MG63 (cell line): ENCODE measurements around the gene FFAR3. TPM values are rescaled to one million over a fixed set of nuclear protein-coding genes. Genes with fewer than 3 reads are reported as not detected.

Source experiments
- DNase-seq: peaks from one replicate; pipeline ENCODE4 v3.0.0-alpha.2; 2020
- H3K27me3 ChIP-seq: fragments of 250-450 bp; sonication (Bioruptor Pico); 2 replicates; pipeline ENCODE4 v1.5.1; 2020; ENCODE audit warnings: mild to moderate bottlenecking, moderate library complexity
- H3K36me3 ChIP-seq: fragments of 250-450 bp; sonication (Bioruptor Pico); 2 replicates; pipeline ENCODE4 v1.5.1; 2020; ENCODE audit warnings: mild to moderate bottlenecking, moderate library complexity
- H3K4me3 ChIP-seq: fragments of 250-450 bp; sonication (Bioruptor Pico); 2 replicates; pipeline ENCODE4 v1.5.1; 2020; ENCODE audit warnings: mild to moderate bottlenecking, moderate library complexity
- H3K9me3 ChIP-seq: fragments of 250-450 bp; sonication (Bioruptor Pico); 2 replicates; pipeline ENCODE4 v1.5.1; 2020; ENCODE audit warnings: mild to moderate bottlenecking, moderate library complexity
- total RNA-seq: library from RNA; depleted of rRNA; stranded (reverse); fragments of >200 nt; shearing (Covaris generic); gene quantifications from 2 replicates; pipeline ENCODE4 v1.2.3, GENCODE V29; 2014; ENCODE audit warnings: low replicate concordance

The FFAR3 gene
- total RNA-seq, 1 experiment from 2014 or later: not detected

DNA sequence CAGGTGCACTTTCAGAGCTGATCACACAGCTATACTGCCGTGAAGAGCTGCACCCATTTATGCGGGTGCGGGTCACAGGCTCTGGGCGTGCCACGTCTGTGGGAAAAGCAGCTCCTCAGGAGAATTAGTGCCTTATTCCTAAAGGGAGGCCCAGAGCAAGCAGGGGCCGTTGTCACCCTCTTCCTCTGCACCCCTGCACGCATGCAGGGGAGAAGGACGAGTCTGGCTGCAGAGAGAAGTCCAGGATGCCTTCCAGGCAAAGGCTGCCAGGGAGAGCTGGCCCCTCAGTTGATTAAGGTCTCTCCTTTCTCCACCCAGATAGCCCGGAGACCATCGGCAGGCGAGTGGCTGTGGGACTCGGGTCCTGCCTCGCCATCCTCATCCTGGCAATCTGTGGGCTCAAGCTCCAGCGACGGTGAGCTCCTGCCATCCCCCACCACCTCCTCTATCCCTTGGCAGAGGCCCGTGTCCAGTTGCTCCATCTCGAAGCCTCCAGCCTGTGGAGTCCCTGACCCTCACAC lies 13.7 kb upstream of the FFAR3 start:
- Histone ChIP-seq H3K27me3 (peaks cover 20% of the 10 kb centered on the region), H3K9me3 (no peaks in the 10 kb centered on the region), H3K36me3 (no peaks in the 10 kb centered on the region), H3K4me3 (no peak overlapping the region)
- no peak for DNase-seq

GRCh38 chr19:35345671-35346111 lies 12.6 kb upstream of the FFAR3 start:
- Histone ChIP-seq H3K9me3 (no peaks in the 10 kb centered on the region), H3K4me3 (no peak overlapping the region), H3K36me3 (no peaks in the 10 kb centered on the region), H3K27me3 (peaks cover 20% of the 10 kb centered on the region)
- DNase-seq: no peak

DNA sequence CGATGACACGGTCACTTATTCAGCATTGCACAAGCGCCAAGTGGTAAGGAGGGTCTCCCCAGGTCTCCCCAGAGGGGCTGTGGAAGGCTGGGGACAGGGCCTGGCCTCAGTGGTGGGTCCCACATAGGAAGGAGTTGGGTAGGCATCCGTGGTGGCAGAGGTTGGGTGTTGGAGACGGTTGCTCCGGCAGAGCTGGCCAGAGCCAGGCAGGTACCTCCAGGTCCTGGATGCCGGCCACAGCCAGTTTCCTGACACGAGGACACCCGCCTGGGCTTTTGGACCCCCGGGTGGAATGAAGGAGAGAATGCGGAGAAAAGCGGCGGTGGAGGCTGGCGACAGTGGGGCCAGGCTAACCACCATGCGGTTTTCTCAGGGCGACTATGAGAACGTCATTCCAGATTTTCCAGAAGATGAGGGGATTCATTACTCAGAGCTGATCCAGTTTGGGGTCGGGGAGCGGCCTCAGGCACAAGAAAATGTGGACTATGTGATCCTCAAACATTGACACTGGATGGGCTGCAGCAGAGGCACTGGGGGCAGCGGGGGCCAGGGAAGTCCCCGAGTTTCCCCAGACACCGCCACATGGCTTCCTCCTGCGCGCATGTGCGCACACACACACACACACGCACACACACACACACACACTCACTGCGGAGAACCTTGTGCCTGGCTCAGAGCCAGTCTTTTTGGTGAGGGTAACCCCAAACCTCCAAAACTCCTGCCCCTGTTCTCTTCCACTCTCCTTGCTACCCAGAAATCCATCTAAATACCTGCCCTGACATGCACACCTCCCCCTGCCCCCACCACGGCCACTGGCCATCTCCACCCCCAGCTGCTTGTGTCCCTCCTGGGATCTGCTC lies 11.8 kb upstream of the FFAR3 start:
- Histone ChIP-seq H3K9me3 (no peaks in the 10 kb centered on the region), H3K27me3 (peaks cover 20% of the 10 kb centered on the region), H3K36me3 (no peaks in the 10 kb centered on the region), H3K4me3 (no peak overlapping the region)
- DNase-seq: no peak

DNA sequence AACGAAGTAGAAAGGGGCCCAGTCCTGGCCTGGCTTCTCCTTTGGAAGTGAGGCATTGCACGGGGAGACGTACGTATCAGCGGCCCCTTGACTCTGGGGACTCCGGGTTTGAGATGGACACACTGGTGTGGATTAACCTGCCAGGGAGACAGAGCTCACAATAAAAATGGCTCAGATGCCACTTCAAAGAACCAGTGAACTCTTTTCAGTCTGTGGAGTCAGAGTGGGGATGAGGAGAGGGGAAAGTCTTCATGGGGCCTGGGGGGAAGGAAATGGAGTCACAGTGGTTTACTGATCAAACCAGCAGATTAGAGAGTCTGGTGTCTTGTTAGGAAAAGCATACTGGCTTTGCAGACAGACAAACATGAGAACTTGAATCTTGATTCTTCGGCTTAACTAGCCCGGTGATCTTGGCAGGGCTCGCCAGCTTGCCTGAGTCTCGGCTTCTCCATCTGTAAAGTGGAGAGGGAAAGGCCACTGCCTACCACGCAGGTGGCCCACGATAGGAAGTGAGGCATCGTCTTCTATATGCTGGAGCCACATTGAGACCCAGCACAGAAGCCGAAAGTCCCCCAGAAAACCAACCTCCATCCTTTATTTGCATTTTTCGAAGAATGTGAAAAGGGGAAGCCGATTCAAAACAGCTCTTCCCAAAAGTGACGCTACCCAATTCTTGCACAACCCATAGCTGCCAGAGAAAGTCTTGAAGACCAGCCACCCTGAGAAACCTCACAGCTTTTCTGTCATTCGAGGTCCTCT lies 10.9 kb upstream of the FFAR3 start, which contains the start of gene FFAR1:
Gene FFAR1, plus strand, starts transcription at position 732 of the 759 bp plus-strand sequence. CDS start 3,650 bp downstream, outside the sequence.
- Histone ChIP-seq H3K9me3 (no peaks in the 10 kb centered on the region), H3K27me3 (peaks cover 20% of the 10 kb centered on the region), H3K4me3 (no peak within 1 kb of the TSS), H3K36me3 (no peaks in the 10 kb centered on the region)
- no peak for DNase-seq

DNA sequence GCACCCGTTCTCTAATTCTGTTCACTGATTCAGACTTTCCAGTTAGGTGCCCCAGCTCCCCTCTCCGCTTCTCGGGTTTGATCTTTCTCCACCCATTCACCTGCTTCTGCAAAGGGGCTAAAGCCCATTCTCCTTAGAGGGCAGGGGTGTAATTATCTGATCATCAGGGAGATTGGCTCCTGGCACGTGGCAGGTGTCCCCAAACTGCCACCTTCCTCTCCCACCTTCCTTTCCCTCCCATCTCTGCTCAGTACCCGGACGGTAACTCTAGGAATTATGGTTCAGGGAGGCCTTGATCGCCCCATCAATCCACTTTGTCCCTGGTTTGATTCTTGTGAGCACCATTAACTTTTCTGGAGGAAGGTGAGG lies 10.3 kb upstream of the FFAR3 start:
- Histone ChIP-seq H3K9me3 (no peaks in the 10 kb centered on the region), H3K36me3 (no peaks in the 10 kb centered on the region), H3K4me3 (no peak overlapping the region), H3K27me3 (peaks cover 20% of the 10 kb centered on the region)
- DNase-seq: no peak

GRCh38 chr19:35348911-35349611 lies 9.2 kb upstream of the FFAR3 start:
- Histone ChIP-seq H3K27me3 (peaks cover 24% of the 10 kb centered on the region), H3K4me3 (no peak overlapping the region), H3K36me3 (no peaks in the 10 kb centered on the region), H3K9me3 (no peaks in the 10 kb centered on the region)
- DNase-seq: no peak

DNA sequence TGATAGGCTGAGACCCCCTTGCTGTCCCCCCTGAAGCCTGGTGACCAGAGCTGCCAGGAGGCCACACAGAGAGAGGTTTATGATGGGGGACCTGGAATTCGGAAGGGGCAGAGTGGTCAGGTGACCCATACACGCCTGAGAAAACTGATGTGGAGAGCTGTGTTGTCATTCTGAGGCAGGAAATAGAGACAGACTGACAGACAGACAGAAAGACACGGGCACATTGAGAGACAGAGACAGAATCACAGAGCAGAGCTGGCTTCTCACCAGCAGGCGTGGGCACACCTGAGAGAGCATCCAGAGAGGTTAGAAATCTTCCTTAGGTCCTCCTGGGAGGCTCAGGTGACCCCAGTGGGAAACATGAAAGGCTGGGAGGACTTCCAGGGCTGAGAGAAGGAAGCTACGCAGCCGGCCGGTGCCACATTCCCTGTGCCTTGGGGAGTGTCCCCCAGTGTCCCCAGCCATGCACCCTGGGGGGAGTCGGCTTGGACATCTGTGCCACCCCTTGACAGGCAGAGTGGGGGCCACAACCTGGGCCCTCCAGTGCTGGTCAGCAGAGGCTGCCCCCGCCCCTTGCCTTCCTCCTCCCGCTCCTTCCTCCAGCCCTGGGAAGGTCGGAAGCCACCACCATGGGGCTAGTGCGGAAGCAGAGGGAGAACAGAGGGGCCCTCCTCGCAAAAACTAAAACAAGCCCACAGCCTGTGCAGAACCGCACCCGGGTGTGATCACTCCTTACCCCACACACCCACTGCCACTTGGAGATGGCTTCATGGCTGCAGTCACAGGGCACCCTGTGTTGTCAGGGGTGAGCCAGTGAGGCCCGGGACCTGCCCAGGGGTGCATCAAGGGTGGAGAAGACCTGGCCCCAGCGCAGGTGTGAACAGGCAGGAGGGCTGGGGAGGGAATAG lies 8.4 kb upstream of the FFAR3 start:
- no peak for DNase-seq
- H3K4me3 ChIP-seq: no peak overlapping the region
- no peaks in the 10 kb centered on the region for H3K9me3 ChIP-seq
- peaks cover 23% of the 10 kb centered on the region for H3K27me3 ChIP-seq
- H3K36me3 ChIP-seq: no peaks in the 10 kb centered on the region

GRCh38 chr19:35350591-35350990 lies 7.7 kb upstream of the FFAR3 start:
- no peaks in the 10 kb centered on the region for H3K36me3 ChIP-seq
- H3K27me3 ChIP-seq: peaks cover 19% of the 10 kb centered on the region
- DNase-seq: no peak
- H3K4me3 ChIP-seq: no peak overlapping the region
- no peaks in the 10 kb centered on the region for H3K9me3 ChIP-seq

GRCh38 chr19:35351411-35352176 lies 6.7 kb upstream of the FFAR3 start:
- DNase-seq: no peak
- H3K36me3 ChIP-seq: no peaks in the 10 kb centered on the region
- no peaks in the 10 kb centered on the region for H3K9me3 ChIP-seq

GRCh38 chr19:35352177-35352447 lies 6.1 kb upstream of the FFAR3 start:
- no peak for DNase-seq
- Histone ChIP-seq H3K4me3 (no peak overlapping the region), H3K27me3 (peaks cover 11% of the 10 kb centered on the region), H3K36me3 (no peaks in the 10 kb centered on the region), H3K9me3 (no peaks in the 10 kb centered on the region)

More at GRCh38 chr19:35351411-35352176, 6.7 kb upstream of the FFAR3 start:
- no peak overlapping the region for H3K4me3 ChIP-seq
- H3K27me3 ChIP-seq: peaks cover 11% of the 10 kb centered on the region

DNA sequence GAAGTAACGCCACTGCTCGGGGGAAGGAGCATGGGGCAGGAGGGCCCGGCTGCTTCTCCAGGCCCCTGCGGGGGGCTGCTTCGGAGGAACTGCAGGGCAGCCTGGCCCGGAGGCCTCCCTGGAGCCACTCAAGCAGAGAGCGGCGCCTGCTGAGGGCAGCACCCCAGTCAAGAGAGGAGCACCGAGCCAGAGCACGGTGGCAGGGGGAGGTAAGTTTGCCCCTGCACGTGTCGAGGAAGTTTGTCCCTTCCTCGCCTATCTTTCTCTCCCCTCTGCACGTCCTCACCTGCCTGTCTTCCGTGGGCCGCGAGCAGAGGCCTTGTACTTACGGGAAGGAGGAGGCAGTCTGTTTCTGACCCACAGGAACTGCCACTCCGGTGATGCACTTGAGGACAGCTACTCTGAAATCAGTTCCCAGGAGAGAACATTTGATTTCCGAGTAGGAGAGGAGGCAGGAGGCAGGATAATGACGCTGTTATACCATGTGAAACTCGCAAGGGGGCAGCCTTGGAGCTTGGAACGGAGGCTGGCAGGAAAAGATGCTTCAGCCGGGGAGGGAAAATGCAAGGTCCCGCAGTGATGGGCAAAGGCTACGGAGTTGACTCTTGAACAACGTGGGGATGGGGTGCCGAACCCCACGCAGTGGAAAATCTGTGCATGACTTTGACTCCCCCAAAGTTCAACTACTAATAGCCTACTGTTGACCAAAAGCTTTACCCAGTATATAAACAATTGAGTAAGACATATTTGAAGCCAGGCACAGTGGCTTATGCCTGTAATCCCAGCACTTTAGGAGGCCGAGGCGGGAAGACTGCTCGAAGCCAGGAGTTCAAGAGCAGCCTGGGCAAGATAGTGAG lies 5.6 kb upstream of the FFAR3 start:
- H3K4me3 ChIP-seq: no peak overlapping the region
- H3K36me3 ChIP-seq: no peaks in the 10 kb centered on the region
- peak; percentile 52 for DNase-seq
- H3K9me3 ChIP-seq: no peaks in the 10 kb centered on the region
- peaks cover 8% of the 10 kb centered on the region for H3K27me3 ChIP-seq

DNA sequence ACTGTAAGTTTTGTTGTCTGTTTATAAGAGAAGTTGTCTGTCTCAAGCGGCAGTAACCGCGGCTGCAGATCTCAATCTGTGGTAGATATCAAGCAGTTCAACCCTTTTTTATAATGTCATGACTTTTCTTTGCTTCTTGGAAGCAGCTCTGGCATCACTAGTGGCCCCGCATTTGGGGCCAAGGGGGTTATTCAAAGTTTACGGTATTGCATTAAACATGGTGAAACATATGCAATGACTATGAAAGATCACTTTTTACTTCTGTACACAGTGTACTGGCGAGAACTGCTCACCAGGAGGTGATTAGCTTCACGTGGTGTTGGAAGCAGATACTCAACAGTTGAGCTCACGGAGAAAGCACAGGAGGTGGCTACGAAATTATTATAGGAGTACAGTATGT lies 4.6 kb upstream of the FFAR3 start:
- Histone ChIP-seq H3K9me3 (no peaks in the 10 kb centered on the region), H3K27me3 (peaks cover 12% of the 10 kb centered on the region; the same call in 1 of the 2 replicates), H3K4me3 (no peak overlapping the region), H3K36me3 (no peaks in the 10 kb centered on the region)
- DNase-seq: no peak

GRCh38 chr19:35354898-35355297 lies 3.4 kb upstream of the FFAR3 start:
- DNase-seq: no peak
- H3K9me3 ChIP-seq: no peaks in the 10 kb centered on the region

DNA sequence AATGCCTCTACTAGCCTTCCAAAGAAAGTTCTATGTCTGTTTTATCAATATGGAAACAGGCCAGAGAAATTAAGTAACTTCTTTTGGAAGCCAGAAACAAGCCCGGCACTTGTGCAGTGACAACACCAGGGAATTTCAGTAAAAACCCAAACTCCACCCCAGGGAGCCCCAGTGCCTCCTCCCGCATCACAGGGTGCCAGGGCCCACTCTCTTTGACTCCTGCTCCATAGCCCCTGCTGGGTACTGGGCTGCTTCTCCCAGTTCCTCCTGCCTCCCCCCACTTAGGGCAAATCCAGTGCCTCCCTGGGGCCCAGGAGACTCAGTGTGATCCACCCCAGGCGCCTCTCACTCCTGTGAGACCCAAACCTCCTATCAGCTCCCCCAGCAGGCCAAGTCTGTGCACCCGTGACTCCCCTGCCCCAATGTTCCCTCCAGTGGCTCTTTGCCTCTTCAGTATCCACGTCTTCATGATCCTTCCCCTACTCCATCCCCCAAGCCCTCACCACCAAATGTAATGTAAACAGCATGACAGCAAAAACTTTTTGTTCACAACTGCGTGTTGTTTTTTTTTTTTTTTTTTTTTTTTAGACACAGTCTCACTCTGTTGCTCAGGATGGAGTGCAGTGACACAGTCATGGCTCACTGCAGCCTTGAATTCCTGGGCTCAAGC lies 2.3 kb upstream of the FFAR3 start:
- H3K36me3 ChIP-seq: no peaks in the 10 kb centered on the region
- H3K4me3 ChIP-seq: no peak overlapping the region
- H3K27me3 ChIP-seq: peaks cover 15% of the 10 kb centered on the region
- H3K9me3 ChIP-seq: no peaks in the 10 kb centered on the region
- DNase-seq: no peak

More at GRCh38 chr19:35354898-35355297, 3.4 kb upstream of the FFAR3 start:
- no peak overlapping the region for H3K4me3 ChIP-seq
- H3K27me3 ChIP-seq: peaks cover 12% of the 10 kb centered on the region; the same call in 1 of the 2 replicates
- no peaks in the 10 kb centered on the region for H3K36me3 ChIP-seq
